Keratinocyte (primary cell): ENCODE data around the gene CASTOR2. TPM values are rescaled to one million over a fixed set of nuclear protein-coding genes. Genes with fewer than 3 reads are reported as not detected.
"Not testable (repeated sequence)": the region's sequence is repeated elsewhere in the genome, so short reads cannot be mapped to it uniquely, and the experiment has no call there.

Experiments
- DNase-seq: peaks from one replicate; pipeline ENCODE4 v3.0.0-alpha.2; 2011; ENCODE audit warnings: low read depth, missing footprints, low spot score
- FAIRE-seq: peaks from 2 replicates; lab custom pipeline; 2011; peaks lifted over from hg19 to GRCh38; lab: Jason Lieb, UNC
- H2AFZ ChIP-seq: 2 replicates; pipeline ENCODE4 v1.6.0; 2012; ENCODE audit warnings: low read length, control low read depth, inconsistent platforms; ENCODE audit not compliant: control insufficient read depth
- H3K27ac ChIP-seq: 2 replicates; pipeline ENCODE4 v1.5.1; 2011; ENCODE audit warnings: low read length; ENCODE audit not compliant: control insufficient read depth, insufficient read depth
- H3K27me3 ChIP-seq: 3 replicates; pipeline ENCODE4 v1.6.0; 2011; ENCODE audit warnings: low read length; ENCODE audit not compliant: control insufficient read depth, insufficient read depth; ENCODE audit errors: extremely low read depth
- H3K36me3 ChIP-seq, 2 experiments: 2 replicates in 1 of 2; 3 replicates in 1 of 2; pipeline ENCODE4 v1.5.1; 2011; ENCODE audit warnings: low read length in 2 of 2, mild to moderate bottlenecking in 1 of 2; ENCODE audit not compliant: control insufficient read depth in 2 of 2, insufficient read depth in 2 of 2; ENCODE audit errors: extremely low read depth in 1 of 2
- H3K4me1 ChIP-seq: 3 replicates; pipeline ENCODE4 v1.5.1; 2011; ENCODE audit warnings: low read length; ENCODE audit not compliant: control insufficient read depth, insufficient read depth; ENCODE audit errors: extremely low read depth
- H3K4me2 ChIP-seq: 3 replicates; pipeline ENCODE4 v1.6.0; 2011; ENCODE audit warnings: low read depth, low read length; ENCODE audit not compliant: control insufficient read depth, insufficient read depth; ENCODE audit errors: extremely low read depth
- H3K4me3 ChIP-seq, 3 experiments: fragments of 200-600 bp in 1 of 3; sonication (generic) in 1 of 3; 2 replicates in 2 of 3; 3 replicates in 1 of 3; pipeline ENCODE4 v1.5.1; 2011 to 2016; ENCODE audit warnings: low read length in 3 of 3, mild to moderate bottlenecking in 3 of 3, control low read depth in 2 of 3, inconsistent platforms in 1 of 3, low read depth in 1 of 3, mixed read lengths in 1 of 3, mixed run types in 1 of 3, moderate library complexity in 1 of 3; ENCODE audit not compliant: control insufficient read depth in 2 of 3, insufficient read depth in 2 of 3; ENCODE audit errors: extremely low read depth in 1 of 3
- H3K79me2 ChIP-seq: 2 replicates; pipeline ENCODE4 v1.6.0; 2012; ENCODE audit warnings: low read length; ENCODE audit not compliant: control insufficient read depth, insufficient read depth
- H3K9ac ChIP-seq: 3 replicates; pipeline ENCODE4 v1.6.0; 2011; ENCODE audit warnings: low read length; ENCODE audit not compliant: control insufficient read depth, insufficient read depth; ENCODE audit errors: extremely low read depth
- H3K9me1 ChIP-seq: 3 replicates; pipeline ENCODE4 v1.6.0; 2011; ENCODE audit warnings: low read length; ENCODE audit not compliant: control insufficient read depth, insufficient read depth; ENCODE audit errors: extremely low read depth
- H3K9me3 ChIP-seq: 2 replicates; pipeline ENCODE4 v1.5.1; 2012; ENCODE audit warnings: low read depth, low read length; ENCODE audit not compliant: control insufficient read depth
- H4K20me1 ChIP-seq: 3 replicates; pipeline ENCODE4 v1.6.0; 2011; ENCODE audit warnings: low read length; ENCODE audit not compliant: control insufficient read depth, insufficient read depth; ENCODE audit errors: extremely low read depth
- dilution Hi-C: fragments of 300-500 bp; cut with MboI; formaldehyde crosslinking; loops from one replicate; pipeline ENCODE4 v1.7.0; 2020; ENCODE audit warnings: low sequenced_read_pairs; ENCODE audit not compliant: extremely low pct_ligation_motif_present
- polyA plus RNA-seq, 5 experiments: library from polyadenylated mRNA; depleted of rRNA in 3 of 5; stranded (reverse) in 3 of 5; stranded (forward) in 1 of 5; unstranded in 1 of 5; fragments of >200 nt; gene quantifications; 1 replicate in 1 of 5; 2 replicates in 3 of 5; 3 replicates in 1 of 5; pipeline versions ENCODE4 v1.2.1 to v1.2.3, GENCODE V29; 2011 to 2012; ENCODE audit warnings: missing spikeins in 2 of 5, low read depth in 1 of 5, low replicate concordance in 1 of 5

CASTOR2 gene
- polyA plus RNA-seq, 1 donor (not counting 4 experiments of a cell fraction or from before 2014, with no cell fraction given) = 0.75 TPM

DNA sequence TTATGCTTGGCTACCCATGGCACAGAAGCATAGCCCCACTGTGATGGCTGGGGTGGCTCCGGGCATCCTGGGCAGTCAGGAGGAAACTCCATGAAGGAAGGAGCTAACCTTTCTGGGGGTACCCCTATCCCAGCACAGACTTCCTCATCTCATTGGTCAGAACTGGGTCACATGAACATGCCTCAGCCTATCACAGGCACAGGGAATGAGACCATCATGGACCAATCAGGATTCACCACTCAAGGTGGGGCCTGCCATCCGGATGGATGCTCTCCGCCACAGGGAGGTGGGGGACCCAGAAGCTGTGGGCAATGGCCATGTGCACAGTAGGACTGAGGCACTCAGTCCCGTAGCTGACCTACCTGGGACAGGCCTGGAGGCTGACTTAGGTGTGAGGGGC lies 6.9 kb downstream of the CASTOR2 start:
- H3K36me3 ChIP-seq, H3K4me3 ChIP-seq, H3K9me3 ChIP-seq, H3K27ac ChIP-seq, H3K9me1 ChIP-seq, DNase-seq, dilution Hi-C loops, H3K4me1 ChIP-seq, H4K20me1 ChIP-seq, FAIRE-seq, H3K27me3 ChIP-seq, H3K4me2 ChIP-seq, H2AFZ ChIP-seq, H3K79me2 ChIP-seq, H3K9ac ChIP-seq: not testable (repeated sequence)

DNA sequence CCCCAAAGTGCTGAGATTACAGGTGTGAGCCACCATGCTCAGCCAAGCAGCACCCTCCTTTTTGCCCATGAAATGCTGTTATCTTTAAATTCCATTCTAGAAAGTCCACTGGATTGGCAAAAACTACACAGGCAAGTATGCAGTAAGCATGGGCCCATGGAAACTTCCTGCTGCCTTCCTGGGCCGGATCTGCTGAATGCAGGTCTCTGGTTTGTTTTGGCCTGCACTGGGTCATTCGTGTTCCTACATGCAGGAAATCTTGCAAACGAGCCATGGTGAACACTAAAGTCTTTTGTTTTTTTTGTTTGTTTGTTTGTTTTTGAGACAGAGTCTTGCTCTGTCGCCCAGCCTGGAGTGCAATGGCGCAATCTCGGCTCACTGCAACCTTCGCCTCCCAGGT lies 7.9 kb downstream of the CASTOR2 start:
- dilution Hi-C loops = not testable (repeated sequence)

DNA sequence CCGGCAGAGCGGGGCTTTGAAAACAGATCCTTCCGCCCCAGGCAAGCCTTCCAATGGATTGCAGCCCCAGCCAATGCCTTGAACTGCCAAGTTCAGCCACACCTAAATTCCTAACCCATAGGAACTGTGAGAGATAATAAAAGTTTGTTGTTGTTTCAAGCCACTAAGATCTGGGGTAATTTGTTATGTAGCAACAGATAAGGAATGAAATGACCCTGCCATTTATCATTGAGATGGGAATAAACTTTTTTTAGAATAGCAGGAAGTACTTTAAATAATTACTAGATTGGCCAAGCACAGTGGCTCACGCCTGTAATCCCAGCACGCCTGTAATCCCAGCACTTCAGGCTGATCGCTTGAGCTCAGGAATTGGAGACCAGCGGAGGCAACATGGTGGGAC lies 11.5 kb downstream of the CASTOR2 start:
- H3K9ac ChIP-seq, dilution Hi-C loops, FAIRE-seq: not testable (repeated sequence)

More for the DNA sequence above, 7.9 kb downstream of the CASTOR2 start:
- not testable (repeated sequence) for H3K9ac ChIP-seq, FAIRE-seq, H3K36me3 ChIP-seq, H4K20me1 ChIP-seq, DNase-seq, H3K79me2 ChIP-seq, H3K9me1 ChIP-seq, H2AFZ ChIP-seq, H3K27ac ChIP-seq, H3K9me3 ChIP-seq, H3K4me2 ChIP-seq, H3K4me3 ChIP-seq, H3K27me3 ChIP-seq, H3K4me1 ChIP-seq

DNA sequence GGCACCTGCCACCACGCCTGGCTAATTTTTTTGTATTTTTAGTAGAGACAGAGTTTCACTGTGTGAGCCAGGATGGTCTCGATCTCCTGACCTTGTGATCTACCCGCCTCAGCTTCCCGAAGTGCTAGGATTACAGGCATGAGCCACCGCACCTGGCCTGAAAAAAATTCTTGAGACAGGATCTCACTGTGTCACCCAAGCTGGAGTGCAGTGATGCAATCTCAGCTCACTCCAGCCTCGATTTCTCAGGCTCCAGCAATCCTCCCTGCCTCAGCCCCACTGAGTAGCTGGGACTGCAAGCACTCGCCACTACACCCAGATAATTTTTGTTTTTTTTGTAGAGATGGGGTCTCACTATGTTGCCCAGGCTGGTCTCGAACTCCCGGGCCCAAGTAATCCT lies 13.0 kb downstream of the CASTOR2 start:
- FAIRE-seq, H3K27ac ChIP-seq, H3K36me3 ChIP-seq, H4K20me1 ChIP-seq, DNase-seq, H3K9ac ChIP-seq, H3K4me1 ChIP-seq, H2AFZ ChIP-seq, H3K4me2 ChIP-seq, H3K27me3 ChIP-seq, H3K9me1 ChIP-seq, H3K4me3 ChIP-seq, H3K9me3 ChIP-seq, H3K79me2 ChIP-seq, dilution Hi-C loops: not testable (repeated sequence)

More for the DNA sequence above, 11.5 kb downstream of the CASTOR2 start:
- H3K4me2 ChIP-seq, H2AFZ ChIP-seq, H3K79me2 ChIP-seq, H3K27me3 ChIP-seq, H3K4me3 ChIP-seq, H3K27ac ChIP-seq, H4K20me1 ChIP-seq, DNase-seq, H3K9me1 ChIP-seq, H3K36me3 ChIP-seq, H3K9me3 ChIP-seq, H3K4me1 ChIP-seq: not testable (repeated sequence)

DNA sequence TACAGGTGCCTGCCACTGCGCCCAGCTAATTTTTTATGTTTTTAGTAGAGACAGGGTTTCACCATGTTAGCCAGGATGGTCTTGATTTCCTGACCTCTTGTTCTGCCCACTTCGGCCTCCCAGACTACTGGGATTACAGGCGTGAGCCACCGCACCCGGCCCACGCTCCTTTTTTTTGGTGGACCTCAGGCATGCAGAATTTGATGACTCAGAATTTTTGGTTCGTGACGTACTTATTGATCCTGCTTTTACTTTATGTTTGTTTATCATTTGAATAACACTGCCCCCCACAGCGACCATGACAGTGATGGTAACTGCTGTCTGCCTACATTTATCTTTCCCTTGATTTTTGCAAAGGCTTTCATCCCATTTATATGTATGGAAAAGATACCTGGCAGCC lies 23.9 kb downstream of the CASTOR2 start:
- H3K4me1 ChIP-seq, DNase-seq, H3K27me3 ChIP-seq, H3K79me2 ChIP-seq, H3K9me1 ChIP-seq, H3K4me3 ChIP-seq, H3K9ac ChIP-seq, H4K20me1 ChIP-seq, dilution Hi-C loops, H3K36me3 ChIP-seq, H2AFZ ChIP-seq, H3K27ac ChIP-seq, FAIRE-seq, H3K4me2 ChIP-seq, H3K9me3 ChIP-seq: not testable (repeated sequence)
